NCI-H2081 (cell line): ENCODE measurements around the gene LSAMP.
A peak's percentile ranks its signal among the peaks of the same experiment; 100 is the strongest.
"Not testable (repeated sequence)": the region's sequence is repeated elsewhere in the genome, so short reads cannot be mapped to it uniquely, and the experiment has no call there.

Experiments used
- DNase-seq, 2 experiments: peaks; one replicate each; lab custom pipeline; 2025; lab: John Stamatoyannopoulos, UW

Gene LSAMP

DNA sequence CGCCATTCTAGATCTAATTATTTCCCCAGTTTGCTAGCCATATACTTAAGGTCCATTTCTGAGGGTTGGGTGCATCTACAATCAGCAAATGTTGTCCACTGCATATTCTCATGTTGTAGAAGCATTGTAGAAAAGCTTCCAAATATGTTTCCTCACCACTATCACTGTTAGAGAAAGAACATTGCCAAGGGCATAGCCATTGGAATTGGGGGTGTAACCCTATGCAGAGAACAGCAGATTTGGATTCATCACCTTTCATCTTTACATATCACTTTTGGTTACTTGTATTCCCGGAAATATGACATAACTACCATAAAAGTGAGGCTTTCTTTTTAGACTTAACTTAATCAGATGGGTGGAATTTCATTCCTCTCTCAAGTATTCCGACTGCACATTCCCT is 203.6 kb downstream of the LSAMP start:
- no peak for DNase-seq

- DNase-seq, result no peak
Observed at GRCh38 chr3:116240261-116240660, 205.0 kb downstream of the LSAMP start.

GRCh38 chr3:116238846-116239565 is 206.3 kb downstream of the LSAMP start:
- DNase-seq, result no peak

GRCh38 chr3:116233711-116234357 is 211.5 kb downstream of the LSAMP start:
- DNase-seq, result no peak

GRCh38 chr3:116230431-116231020 is 214.8 kb downstream of the LSAMP start:
- DNase-seq, result no peak

- no peak for DNase-seq
Observed at GRCh38 chr3:116226266-116226665, 219.0 kb downstream of the LSAMP start.

GRCh38 chr3:116216761-116217160 is 228.5 kb downstream of the LSAMP start:
- DNase-seq, result no peak

GRCh38 chr3:116211901-116212300 is 233.4 kb downstream of the LSAMP start:
- DNase-seq, result no peak

DNA sequence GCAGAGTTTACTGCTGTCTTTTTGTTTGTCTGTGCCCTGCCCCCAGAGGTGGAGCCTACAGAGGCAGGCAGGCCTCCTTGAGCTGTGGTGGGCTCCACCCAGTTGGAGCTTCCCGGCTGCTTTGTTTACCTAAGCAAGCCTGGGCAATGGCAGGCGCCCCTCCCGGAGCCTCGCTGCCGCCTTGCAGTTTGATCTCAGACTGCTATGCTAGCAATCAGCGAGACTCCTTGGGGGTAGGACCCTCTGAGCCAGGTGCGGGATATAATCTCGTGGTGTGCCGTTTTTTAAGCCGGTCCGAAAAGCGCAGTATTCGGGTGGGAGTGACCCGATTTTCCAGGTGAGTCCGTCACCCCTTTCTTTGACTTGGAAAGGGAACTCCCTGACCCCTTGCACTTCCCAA is 236.5 kb downstream of the LSAMP start:
- DNase-seq, result not testable (repeated sequence)

DNA sequence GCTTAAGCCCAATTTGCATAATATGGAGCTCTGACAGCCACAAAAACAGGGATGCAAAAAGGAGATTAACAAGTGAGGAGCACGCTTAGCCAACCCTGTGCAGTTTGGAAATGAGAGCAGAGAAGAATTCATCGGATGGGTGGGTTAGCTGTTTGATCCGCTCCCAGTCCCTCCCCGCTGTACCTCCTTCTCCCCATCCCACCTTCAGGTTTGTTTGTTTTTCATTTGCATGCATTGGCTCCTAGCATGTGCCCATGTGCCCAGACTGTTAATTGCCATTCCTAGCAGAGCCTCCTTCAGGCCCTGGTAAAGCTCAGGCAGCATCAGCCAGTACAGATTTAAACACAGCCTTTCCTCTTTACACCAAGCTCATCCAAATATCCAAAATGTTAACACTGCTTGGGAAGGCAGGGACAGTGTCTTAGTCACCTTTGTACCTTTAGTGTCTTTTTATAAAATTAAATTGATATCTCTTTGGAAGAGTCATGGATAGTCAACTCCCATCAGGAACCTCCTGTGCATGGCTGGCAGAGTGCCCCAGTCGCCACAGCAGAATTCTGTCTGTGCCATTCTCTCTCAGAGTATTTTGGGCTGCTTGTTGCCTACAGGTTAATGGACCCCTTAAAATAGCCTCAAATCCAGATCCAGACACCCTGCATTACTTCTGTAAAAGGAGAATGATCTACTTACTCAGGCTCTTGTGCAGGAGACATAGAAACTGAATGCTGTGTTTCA is 244.2 kb downstream of the LSAMP start:
- peak in 1 of 2 experiments; percentile 12 for DNase-seq

GRCh38 chr3:116199063-116199462 is 246.2 kb downstream of the LSAMP start:
- no peak for DNase-seq

- no peak for DNase-seq
Observed at GRCh38 chr3:116198087-116198486, 247.2 kb downstream of the LSAMP start.

GRCh38 chr3:116192464-116192863 is 252.8 kb downstream of the LSAMP start:
- DNase-seq, result no peak

- DNase-seq, result no peak
Observed at GRCh38 chr3:116191409-116191808, 253.9 kb downstream of the LSAMP start.

DNA sequence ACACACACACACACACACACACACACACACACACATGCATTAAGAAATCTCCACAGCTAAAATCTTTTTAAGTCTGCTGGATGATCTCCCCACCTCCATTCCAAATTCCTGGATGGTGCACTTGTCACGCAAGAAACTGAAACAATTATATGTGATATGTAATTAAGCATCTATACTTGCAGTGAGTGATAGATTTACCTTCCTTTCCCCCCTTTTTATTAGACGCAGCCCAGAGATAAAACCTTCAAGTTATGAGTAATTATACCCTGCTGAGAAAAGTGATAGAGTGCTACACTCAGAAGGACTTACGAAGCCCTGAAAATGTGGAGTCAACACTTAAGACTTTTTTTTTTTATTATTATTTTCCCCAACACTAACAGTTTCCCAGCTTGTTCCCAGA is 255.2 kb downstream of the LSAMP start:
- no peak for DNase-seq

GRCh38 chr3:116188231-116188785 is 257.0 kb downstream of the LSAMP start:
- DNase-seq, result no peak

- DNase-seq, result no peak
Observed at GRCh38 chr3:116186049-116186448, 259.2 kb downstream of the LSAMP start.

- DNase-seq, result no peak
Observed at GRCh38 chr3:116181159-116181558, 264.1 kb downstream of the LSAMP start.

DNA sequence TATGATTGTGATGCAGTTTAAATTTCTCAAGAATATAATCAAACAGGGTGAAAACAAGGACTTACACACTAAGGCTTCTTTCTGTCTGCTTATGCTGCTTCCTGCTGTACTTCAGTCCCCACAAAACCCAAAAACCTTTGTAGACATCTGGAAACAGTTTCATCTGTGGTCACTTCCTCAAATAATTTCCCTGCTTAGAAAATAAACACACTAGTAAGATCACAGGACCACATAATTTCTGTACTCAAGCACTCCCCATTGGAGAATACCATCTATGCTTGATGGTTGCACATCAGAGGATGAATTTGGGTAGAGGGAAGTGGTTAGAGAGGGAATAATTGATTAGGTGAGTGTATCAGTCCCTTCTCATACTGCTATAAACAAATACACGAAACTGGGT is 266.2 kb downstream of the LSAMP start:
- DNase-seq, result no peak

DNA sequence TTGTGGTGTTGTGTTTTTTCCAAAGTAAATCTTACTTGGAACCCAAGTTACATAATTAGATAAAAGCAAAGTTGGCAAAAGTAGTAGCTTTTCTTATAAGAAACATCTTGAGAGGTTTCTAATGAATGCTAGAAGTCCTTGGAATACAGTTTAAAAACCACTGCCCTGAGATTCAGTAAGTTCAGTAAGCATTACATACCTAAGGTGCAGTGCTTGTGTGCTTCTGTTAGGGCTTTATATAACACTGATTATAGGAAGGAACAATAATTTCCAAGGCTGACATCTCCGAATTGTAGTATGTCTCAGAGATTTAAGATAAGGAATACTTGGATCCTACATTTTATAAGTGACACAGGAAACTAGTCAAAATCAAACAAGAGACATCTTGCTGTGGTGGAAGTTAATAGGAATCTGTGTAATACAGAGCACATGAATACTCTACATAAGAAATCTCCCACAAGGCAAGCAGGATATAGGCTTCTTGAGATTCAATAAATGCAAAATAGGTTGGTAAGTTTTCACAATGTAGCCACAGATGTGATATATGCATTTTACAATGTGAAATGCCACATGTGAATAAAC is 268.2 kb downstream of the LSAMP start:
- no peak for DNase-seq

- no peak for DNase-seq
Observed at GRCh38 chr3:116166121-116166520, 279.2 kb downstream of the LSAMP start.

- DNase-seq, result no peak
Observed at GRCh38 chr3:116165641-116166040, 279.6 kb downstream of the LSAMP start.
